Anterior cingulate cortex (tissue), 58 donors: ENCODE data around the gene ASB11.
"Not testable (repeated sequence)": the region's sequence is repeated elsewhere in the genome, so short reads cannot be mapped to it uniquely, and the experiment has no call there.

ENCODE experiments used
- DNase-seq, 58 donors: peaks; one replicate each; lab custom pipeline; 2025; lab: John Stamatoyannopoulos, UW

The ASB11 gene

GRCh38 chrX:15310117-15310516 lies 5.3 kb downstream of the ASB11 start:
- peak in 10 of 58 donors; percentile 0 to 52 (median 6) for DNase-seq

GRCh38 chrX:15305899-15306298 lies 9.5 kb downstream of the ASB11 start:
- DNase-seq: not testable (repeated sequence)

GRCh38 chrX:15301924-15302323 lies 13.5 kb downstream of the ASB11 start:
- peak in 3 of 58 donors; percentile 2 to 17 (median 2) for DNase-seq

- DNase-seq: peak in 1 of 58 donors; percentile 46
These were observed 15.2 kb downstream of the ASB11 start for GRCh38 chrX:15299941-15300851.

GRCh38 chrX:15298780-15299179 lies 16.7 kb downstream of the ASB11 start:
- no peak for DNase-seq

GRCh38 chrX:15298201-15298600 lies 17.2 kb downstream of the ASB11 start:
- DNase-seq: no peak

- DNase-seq: no peak
These were observed 22.0 kb downstream of the ASB11 start for GRCh38 chrX:15293451-15293850.

- DNase-seq: no peak
These were observed 22.6 kb downstream of the ASB11 start for GRCh38 chrX:15292861-15293260.

- no peak for DNase-seq
These were observed 37.8 kb downstream of the ASB11 start for GRCh38 chrX:15277604-15278003.

GRCh38 chrX:15274946-15275345 lies 40.5 kb downstream of the ASB11 start:
- no peak for DNase-seq

- DNase-seq: not testable (repeated sequence)
These were observed 42.2 kb downstream of the ASB11 start for GRCh38 chrX:15273275-15273674.

GRCh38 chrX:15271757-15272156 lies 43.7 kb downstream of the ASB11 start:
- DNase-seq: no peak

GRCh38 chrX:15269618-15270521 lies 45.6 kb downstream of the ASB11 start, which contains the start of gene ASB9:
ASB9 (minus strand) TSS chrX:15270083; CDS start chrX:15269874, 209 bp downstream.
- peak in 6 of 58 donors; percentile 0 to 5 (median 0) for DNase-seq

- DNase-seq: no peak
These were observed 46.3 kb downstream of the ASB11 start for GRCh38 chrX:15269120-15269519.

- DNase-seq: no peak
These were observed 60.6 kb downstream of the ASB11 start for GRCh38 chrX:15254852-15255251.

GRCh38 chrX:15245896-15246295 lies 69.5 kb downstream of the ASB11 start:
- DNase-seq: no peak

- DNase-seq: no peak
These were observed 71.0 kb downstream of the ASB11 start for GRCh38 chrX:15244421-15244820.

GRCh38 chrX:15242899-15243555 lies 72.4 kb downstream of the ASB11 start:
- peak in 11 of 58 donors; percentile 0 to 37 (median 6) for DNase-seq

GRCh38 chrX:15241301-15241700 lies 74.1 kb downstream of the ASB11 start:
- DNase-seq: peak in 1 of 58 donors; percentile 0

GRCh38 chrX:15240414-15240813 lies 75.0 kb downstream of the ASB11 start:
- no peak for DNase-seq
